Duodenal mucosa (tissue), 2 donors: ENCODE data around the gene CARS2.
"Not testable (repeated sequence)": the region's sequence is repeated elsewhere in the genome, so short reads cannot be mapped to it uniquely, and the experiment has no call there.

Experiments
- H3K27ac ChIP-seq: one replicate; pipeline ENCODE4 v1.7.0; 2013; ENCODE audit warnings: low read depth, low read length
- H3K27me3 ChIP-seq, 2 donors: one replicate each; pipeline ENCODE4 v1.7.0; 2013; ENCODE audit warnings: low read length in 2 of 2, control low read depth in 1 of 2; ENCODE audit not compliant: insufficient read depth in 2 of 2, control insufficient read depth in 1 of 2
- H3K36me3 ChIP-seq, 2 donors: one replicate each; pipeline ENCODE4 v1.7.0; 2013; ENCODE audit warnings: low read length in 2 of 2, control low read depth in 1 of 2; ENCODE audit not compliant: insufficient read depth in 2 of 2, control insufficient read depth in 1 of 2
- H3K4me1 ChIP-seq, 2 donors: one replicate each; pipeline ENCODE4 v1.7.0; 2013; ENCODE audit warnings: low read length in 2 of 2, control low read depth in 1 of 2; ENCODE audit not compliant: insufficient read depth in 2 of 2, control insufficient read depth in 1 of 2
- H3K4me3 ChIP-seq, 2 donors: one replicate each; pipeline ENCODE4 v1.7.0; 2013; ENCODE audit warnings: low read length in 2 of 2, low read depth in 1 of 2
- H3K9ac ChIP-seq, 2 donors: one replicate each; pipeline ENCODE4 v1.7.0; 2013; ENCODE audit warnings: low read length in 2 of 2, low read depth in 1 of 2
- H3K9me3 ChIP-seq, 2 donors: one replicate each; pipeline ENCODE4 v1.7.0; 2013; ENCODE audit warnings: low read length in 2 of 2, control low read depth in 1 of 2; ENCODE audit not compliant: control insufficient read depth in 1 of 2

The CARS2 gene

GRCh38 chr13:110712081-110712848, 6.3 kb upstream of the CARS2 start:
- Histone ChIP-seq H3K9me3 (no peaks in the 10 kb centered on the region), H3K36me3 (no peaks in the 10 kb centered on the region), H3K9ac (peak overlapping the region; percentile 80 to 83), H3K27ac (peak overlapping the region; percentile 99), H3K4me1 (peaks cover 5 to 7% of the 10 kb centered on the region in 2 donors), H3K4me3 (peak overlapping the region; percentile 77 to 94), H3K27me3 (no peaks in the 10 kb centered on the region)

DNA sequence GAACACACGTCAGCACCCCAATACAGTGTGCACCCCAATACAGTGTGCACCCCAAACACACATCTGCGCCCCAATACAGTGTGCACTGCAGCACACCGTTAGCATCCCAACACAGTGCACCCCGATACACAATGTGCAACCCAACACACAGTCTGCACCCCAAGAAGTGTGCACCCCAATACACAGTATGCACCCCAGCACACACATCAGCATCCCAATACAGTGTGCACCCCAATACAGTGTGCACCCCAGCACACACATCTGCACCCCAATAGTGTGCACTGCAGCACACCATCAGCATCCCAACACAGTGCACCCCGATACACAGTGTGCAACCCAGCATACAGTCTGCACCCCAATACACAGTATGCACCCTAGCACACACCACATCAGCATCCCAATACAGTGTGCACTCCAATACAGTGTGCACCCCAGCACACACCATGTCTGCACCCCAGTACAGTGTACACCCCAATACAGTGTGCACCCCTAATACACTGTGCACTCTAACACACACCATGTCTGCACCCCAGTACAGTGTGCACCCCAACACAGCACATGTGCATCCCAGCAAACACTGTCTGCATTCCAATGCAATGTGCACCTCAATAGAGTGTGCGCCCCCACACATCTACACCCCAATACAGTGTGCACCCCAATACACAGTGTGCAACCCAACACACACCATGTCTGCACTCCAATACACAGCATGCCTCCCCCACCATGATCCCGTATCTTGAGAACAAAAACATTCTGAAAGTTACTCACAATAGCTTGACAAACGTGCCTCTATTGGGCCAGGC, 855 bp upstream of the CARS2 start:
- Histone ChIP-seq H3K4me1 (peaks cover 18 to 20% of the 10 kb centered on the region in 2 donors), H3K9ac (peak overlapping the region; percentile 30 to 54), H3K27ac (no peak overlapping the region), H3K9me3 (no peaks in the 10 kb centered on the region), H3K27me3 (no peaks in the 10 kb centered on the region), H3K36me3 (peaks cover 2 to 17% of the 10 kb centered on the region in 2 donors), H3K4me3 (peak overlapping the region; percentile 70 to 73)

DNA sequence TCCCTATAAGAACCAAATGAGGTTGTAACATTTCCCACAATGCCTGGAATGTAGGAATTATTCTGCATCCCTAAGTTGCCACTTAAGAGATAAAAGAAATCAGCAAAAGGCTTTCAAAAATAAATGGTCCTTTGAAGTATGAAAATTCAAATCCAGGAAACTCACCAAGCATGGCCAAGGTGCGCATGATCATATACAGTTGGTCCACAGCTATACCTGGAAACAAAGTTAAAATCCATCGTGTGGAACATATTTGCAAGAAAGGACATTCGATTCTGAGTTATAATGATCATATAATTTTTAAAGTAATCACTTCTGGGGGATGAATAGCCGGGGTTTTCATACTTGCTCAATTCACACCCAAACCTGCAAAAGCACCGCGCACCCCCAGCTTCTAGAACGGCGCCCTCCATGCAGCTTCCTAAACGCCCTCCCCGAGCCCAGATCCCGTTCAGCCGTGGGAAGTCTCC, 525 bp downstream of the CARS2 start:
- peak overlapping the region; percentile 71 for H3K27ac ChIP-seq
- peaks cover 7 to 28% of the 10 kb centered on the region in 2 donors for H3K36me3 ChIP-seq
- peak overlapping the region; percentile 59 to 76 for H3K9ac ChIP-seq

GRCh38 chr13:110702591-110703526, 3.1 kb downstream of the CARS2 start:
- Histone ChIP-seq H3K9ac (no peak overlapping the region), H3K4me3 (no peak overlapping the region), H3K36me3 (peaks cover 17 to 52% of the 10 kb centered on the region in 2 donors), H3K9me3 (no peaks in the 10 kb centered on the region), H3K4me1 (peaks cover 12 to 16% of the 10 kb centered on the region in 2 donors), H3K27ac (no peak overlapping the region), H3K27me3 (no peaks in the 10 kb centered on the region)

More for the DNA sequence above, 525 bp downstream of the CARS2 start:
- Histone ChIP-seq H3K4me1 (peaks cover 12 to 16% of the 10 kb centered on the region in 2 donors), H3K27me3 (no peaks in the 10 kb centered on the region), H3K9me3 (no peaks in the 10 kb centered on the region), H3K4me3 (peak overlapping the region; percentile 81 to 86)

- H3K4me1 ChIP-seq = peaks cover 12 to 16% of the 10 kb centered on the region in 2 donors
- no peak overlapping the region for H3K27ac ChIP-seq
These were observed 3.8 kb downstream of the CARS2 start for GRCh38 chr13:110702089-110702488.

GRCh38 chr13:110701061-110701460, 4.9 kb downstream of the CARS2 start:
- H3K27ac ChIP-seq, H3K4me3 ChIP-seq, H3K9me3 ChIP-seq, H3K27me3 ChIP-seq, H3K4me1 ChIP-seq, H3K9ac ChIP-seq: not testable (repeated sequence)
- peaks cover 20 to 62% of the 10 kb centered on the region in 2 donors for H3K36me3 ChIP-seq

More at GRCh38 chr13:110702089-110702488, 3.8 kb downstream of the CARS2 start:
- H3K27me3 ChIP-seq = no peaks in the 10 kb centered on the region
- H3K36me3 ChIP-seq = peaks cover 19 to 57% of the 10 kb centered on the region in 2 donors
- no peak overlapping the region for H3K4me3 ChIP-seq
- H3K9me3 ChIP-seq = no peaks in the 10 kb centered on the region
- no peak overlapping the region for H3K9ac ChIP-seq

- Histone ChIP-seq H3K9me3 (no peaks in the 10 kb centered on the region), H3K36me3 (peaks cover 20 to 65% of the 10 kb centered on the region in 2 donors)
These were observed 5.3 kb downstream of the CARS2 start for GRCh38 chr13:110700641-110701040.

GRCh38 chr13:110700186-110700585, 5.7 kb downstream of the CARS2 start:
- Histone ChIP-seq H3K9me3 (no peaks in the 10 kb centered on the region), H3K4me1 (peaks cover 5 to 8% of the 10 kb centered on the region in 2 donors), H3K27me3 (no peaks in the 10 kb centered on the region), H3K4me3 (no peak overlapping the region), H3K9ac (no peak overlapping the region), H3K27ac (no peak overlapping the region), H3K36me3 (peaks cover 20 to 68% of the 10 kb centered on the region in 2 donors)

More at GRCh38 chr13:110700641-110701040, 5.3 kb downstream of the CARS2 start:
- Histone ChIP-seq H3K9ac (no peak overlapping the region), H3K27ac (no peak overlapping the region), H3K4me3 (no peak overlapping the region), H3K4me1 (peaks cover 7 to 8% of the 10 kb centered on the region in 2 donors), H3K27me3 (no peaks in the 10 kb centered on the region)
